ENCODE measurements around the gene PFKFB2. TPM values are rescaled to one million over a fixed set of nuclear protein-coding genes. Genes with fewer than 3 reads are reported as not detected.

PFKFB2 gene
- polyA plus RNA-seq, 4 donors: 20.0 to 38.5 (median 25.8) TPM

GRCh38 chr1:207025146-207025880 is 27.8 kb upstream of the PFKFB2 start:
- peak; percentile 49 to 53 for DNase-seq
- WGBS, 3 donors: 19 to 39% (median 36%) methylated on average over 5 of the region's 5 CpGs
- no peak for FAIRE-seq
- Histone ChIP-seq H3K27me3 (ENCODE audit: control insufficient read depth in 3 of 3, insufficient read depth in 3 of 3, low read length in 3 of 3) (no peaks in the 10 kb centered on the region), H3K36me3 (ENCODE audit: control insufficient read depth in 3 of 3, insufficient read depth in 2 of 3, low read depth in 1 of 3, low read length in 3 of 3) (peaks cover 0 to 57% (median 16%) of the 10 kb centered on the region in 3 donors), H3K4me3 (ENCODE audit: low read depth in 1 of 3, low read length in 3 of 3) (no peak overlapping the region), H3K4me1 (ENCODE audit: control insufficient read depth in 3 of 3, insufficient read depth in 2 of 3, low read depth in 1 of 3, low read length in 2 of 3) (peaks cover 17 to 93% (median 29%) of the 10 kb centered on the region in 3 donors), H3K27ac (ENCODE audit: low read depth in 1 of 3, low read length in 2 of 3) (peak overlapping the region; percentile 91 to 100 (median 98)), H3K9me3 (ENCODE audit: control insufficient read depth in 2 of 2, insufficient read depth in 1 of 2, low read depth in 1 of 2, low read length in 1 of 2) (no peaks in the 10 kb centered on the region)

- DNase-seq (peak; percentile 68 to 74), FAIRE-seq (no peak)
- Histone ChIP-seq H3K27ac (ENCODE audit: low read depth in 1 of 3, low read length in 2 of 3) (peak overlapping the region; percentile 56 to 100 (median 98)), H3K27me3 (ENCODE audit: control insufficient read depth in 3 of 3, insufficient read depth in 3 of 3, low read length in 3 of 3) (no peaks in the 10 kb centered on the region), H3K4me1 (ENCODE audit: control insufficient read depth in 3 of 3, insufficient read depth in 2 of 3, low read depth in 1 of 3, low read length in 2 of 3) (peaks cover 15 to 85% (median 24%) of the 10 kb centered on the region in 3 donors), H3K9me3 (ENCODE audit: control insufficient read depth in 2 of 2, insufficient read depth in 1 of 2, low read depth in 1 of 2, low read length in 1 of 2) (no peaks in the 10 kb centered on the region), H3K4me3 (ENCODE audit: low read depth in 1 of 3, low read length in 3 of 3) (no peak overlapping the region), H3K36me3 (ENCODE audit: control insufficient read depth in 3 of 3, insufficient read depth in 2 of 3, low read depth in 1 of 3, low read length in 3 of 3) (peaks cover 0 to 51% (median 16%) of the 10 kb centered on the region in 3 donors)
- whole genome bisulfite sequencing, 3 donors: 37 to 42% (median 38%) methylated on average over 4 of the region's 4 CpGs
Observed at GRCh38 chr1:207026104-207026534, 27.0 kb upstream of the PFKFB2 start.

GRCh38 chr1:207027206-207027777 is 25.8 kb upstream of the PFKFB2 start:
- peak overlapping the region in 2 of 3 donors; percentile 7 to 48 for H3K4me3 ChIP-seq (ENCODE audit: low read depth in 1 of 3, low read length in 3 of 3)
- peaks cover 15 to 74% (median 23%) of the 10 kb centered on the region in 3 donors for H3K4me1 ChIP-seq (ENCODE audit: control insufficient read depth in 3 of 3, insufficient read depth in 2 of 3, low read depth in 1 of 3, low read length in 2 of 3)
- 11 to 64% (median 39%) methylated on average over 18 of the region's 18 CpGs for WGBS, 3 donors
- H3K36me3 ChIP-seq (ENCODE audit: control insufficient read depth in 3 of 3, insufficient read depth in 2 of 3, low read depth in 1 of 3, low read length in 3 of 3): peaks cover 0 to 42% (median 12%) of the 10 kb centered on the region in 3 donors
- peak; percentile 73 to 97 for DNase-seq
- H3K27ac ChIP-seq (ENCODE audit: low read depth in 1 of 3, low read length in 2 of 3): peak overlapping the region; percentile 94 to 100 (median 98)
- H3K9me3 ChIP-seq (ENCODE audit: control insufficient read depth in 2 of 2, insufficient read depth in 1 of 2, low read depth in 1 of 2, low read length in 1 of 2): no peaks in the 10 kb centered on the region
- no peak for FAIRE-seq
- H3K27me3 ChIP-seq (ENCODE audit: control insufficient read depth in 3 of 3, insufficient read depth in 3 of 3, low read length in 3 of 3): no peaks in the 10 kb centered on the region

GRCh38 chr1:207027921-207028320 is 25.2 kb upstream of the PFKFB2 start:
- peaks cover 0 to 36% (median 7%) of the 10 kb centered on the region in 3 donors for H3K36me3 ChIP-seq (ENCODE audit: control insufficient read depth in 3 of 3, insufficient read depth in 2 of 3, low read depth in 1 of 3, low read length in 3 of 3)
- peak overlapping the region; percentile 94 to 100 (median 98) for H3K27ac ChIP-seq (ENCODE audit: low read depth in 1 of 3, low read length in 2 of 3)
- no peaks in the 10 kb centered on the region for H3K9me3 ChIP-seq (ENCODE audit: control insufficient read depth in 2 of 2, insufficient read depth in 1 of 2, low read depth in 1 of 2, low read length in 1 of 2)
- peak in 1 of 2 donors; percentile 36 for DNase-seq
- 12 to 67% (median 34%) methylated on average over 1 of the region's 1 CpG for WGBS, 3 donors
- H3K4me1 ChIP-seq (ENCODE audit: control insufficient read depth in 3 of 3, insufficient read depth in 2 of 3, low read depth in 1 of 3, low read length in 2 of 3): peaks cover 14 to 69% (median 23%) of the 10 kb centered on the region in 3 donors
- no peaks in the 10 kb centered on the region for H3K27me3 ChIP-seq (ENCODE audit: control insufficient read depth in 3 of 3, insufficient read depth in 3 of 3, low read length in 3 of 3)
- H3K4me3 ChIP-seq (ENCODE audit: low read depth in 1 of 3, low read length in 3 of 3): peak overlapping the region in 2 of 3 donors; percentile 7 to 48
- FAIRE-seq: no peak

GRCh38 chr1:207028884-207029650 is 24.0 kb upstream of the PFKFB2 start:
- no peaks in the 10 kb centered on the region for H3K9me3 ChIP-seq (ENCODE audit: control insufficient read depth in 2 of 2, insufficient read depth in 1 of 2, low read depth in 1 of 2, low read length in 1 of 2)
- H3K4me3 ChIP-seq (ENCODE audit: low read depth in 1 of 3, low read length in 3 of 3): peak overlapping the region in 1 of 3 donors; percentile 24
- peak; percentile 33 to 91 for DNase-seq
- peaks cover 0 to 26% (median 0%) of the 10 kb centered on the region in 3 donors for H3K36me3 ChIP-seq (ENCODE audit: control insufficient read depth in 3 of 3, insufficient read depth in 2 of 3, low read depth in 1 of 3, low read length in 3 of 3)
- peaks cover 6 to 63% (median 19%) of the 10 kb centered on the region in 3 donors for H3K4me1 ChIP-seq (ENCODE audit: control insufficient read depth in 3 of 3, insufficient read depth in 2 of 3, low read depth in 1 of 3, low read length in 2 of 3)
- WGBS, 3 donors: 37 to 72% (median 46%) methylated on average over 2 of the region's 2 CpGs
- no peaks in the 10 kb centered on the region for H3K27me3 ChIP-seq (ENCODE audit: control insufficient read depth in 3 of 3, insufficient read depth in 3 of 3, low read length in 3 of 3)
- peak overlapping the region; percentile 59 to 98 (median 97) for H3K27ac ChIP-seq (ENCODE audit: low read depth in 1 of 3, low read length in 2 of 3)
- no peak for FAIRE-seq

- Histone ChIP-seq H3K4me3 (ENCODE audit: low read depth in 1 of 3, low read length in 3 of 3) (peak overlapping the region in 2 of 3 donors; percentile 24 to 33), H3K27ac (ENCODE audit: low read depth in 1 of 3, low read length in 2 of 3) (peak overlapping the region; percentile 89 to 98 (median 97)), H3K27me3 (ENCODE audit: control insufficient read depth in 3 of 3, insufficient read depth in 3 of 3, low read length in 3 of 3) (no peaks in the 10 kb centered on the region), H3K36me3 (ENCODE audit: control insufficient read depth in 3 of 3, insufficient read depth in 2 of 3, low read depth in 1 of 3, low read length in 3 of 3) (peaks cover 0 to 18% (median 0%) of the 10 kb centered on the region in 3 donors), H3K4me1 (ENCODE audit: control insufficient read depth in 3 of 3, insufficient read depth in 2 of 3, low read depth in 1 of 3, low read length in 2 of 3) (peaks cover 5 to 55% (median 12%) of the 10 kb centered on the region in 3 donors), H3K9me3 (ENCODE audit: control insufficient read depth in 2 of 2, insufficient read depth in 1 of 2, low read depth in 1 of 2, low read length in 1 of 2) (no peaks in the 10 kb centered on the region)
- DNase-seq: peak; percentile 48 to 64
- no peak for FAIRE-seq
- 14 to 59% (median 38%) methylated on average over 5 of the region's 5 CpGs for WGBS, 3 donors
Observed at GRCh38 chr1:207029701-207030521, 23.2 kb upstream of the PFKFB2 start.

GRCh38 chr1:207030522-207031009 is 22.5 kb upstream of the PFKFB2 start:
- 8 to 53% (median 32%) methylated on average over 5 of the region's 5 CpGs for WGBS, 3 donors
- Histone ChIP-seq H3K9me3 (ENCODE audit: control insufficient read depth in 2 of 2, insufficient read depth in 1 of 2, low read depth in 1 of 2, low read length in 1 of 2) (no peaks in the 10 kb centered on the region), H3K27me3 (ENCODE audit: control insufficient read depth in 3 of 3, insufficient read depth in 3 of 3, low read length in 3 of 3) (no peaks in the 10 kb centered on the region), H3K27ac (ENCODE audit: low read depth in 1 of 3, low read length in 2 of 3) (peak overlapping the region; percentile 89 to 98 (median 97)), H3K4me1 (ENCODE audit: control insufficient read depth in 3 of 3, insufficient read depth in 2 of 3, low read depth in 1 of 3, low read length in 2 of 3) (peaks cover 5 to 49% (median 7%) of the 10 kb centered on the region in 3 donors), H3K4me3 (ENCODE audit: low read depth in 1 of 3, low read length in 3 of 3) (peak overlapping the region in 2 of 3 donors; percentile 58 to 81), H3K36me3 (ENCODE audit: control insufficient read depth in 3 of 3, insufficient read depth in 2 of 3, low read depth in 1 of 3, low read length in 3 of 3) (peaks cover 0 to 14% (median 0%) of the 10 kb centered on the region in 3 donors)
- DNase-seq (peak; percentile 89 to 96), FAIRE-seq (no peak)
